HepG2 (cell line): ENCODE results near the gene GRM1. TPM values are rescaled to one million over a fixed set of nuclear protein-coding genes. Genes with fewer than 3 reads are reported as not detected.

Source experiments
- ATAC-seq: fragments of 200-7000 bp; cut with Tn5 transposase; 3 replicates; pipeline ENCODE4 v1.9.1; 2020; ENCODE audit warnings: mild to moderate bottlenecking, moderate library complexity
- BruUV-seq: library from RNA; stranded (reverse); fragments of 400-500 nt; replicated peaks from 2 replicates; lab custom pipeline; 2021; lab: Mats Ljungman, UMichigan
- CTCF ChIA-PET: fragments of 300-600 bp; formaldehyde crosslinking; extraction: SDS; loops from one replicate; lab custom pipeline; 2021; ENCODE audit warnings: low total read pairs, inconsistent platforms, low intra/inter-chr PET ratio; lab: Yijun Ruan, JAX
- POLR2A ChIA-PET: fragments of 350-600 bp; sonication (Branson Sonifier 250); formaldehyde crosslinking; loops from one replicate; lab custom pipeline; 2020; ENCODE audit warnings: antibody characterized with exemption, inconsistent platforms; lab: Yijun Ruan, JAX
- DNase-seq: peaks from one replicate; pipeline ENCODE4 v3.0.0-alpha.2; 2015; ENCODE audit warnings: low spot score
- FAIRE-seq: peaks from 3 replicates; lab custom pipeline; 2011; peaks lifted over from hg19 to GRCh38; lab: Jason Lieb, UNC
- H2AFZ ChIP-seq: one replicate; pipeline ENCODE4 v1.6.1; 2011; ENCODE audit warnings: low read length, inconsistent platforms
- H3K27ac ChIP-seq: fragments of 300-600 bp; 3 replicates; pipeline ENCODE4 v1.8.0; 2011; ENCODE audit warnings: mixed run types, mild to moderate bottlenecking, mixed read lengths, low read length, inconsistent platforms; ENCODE audit not compliant: insufficient read depth; ENCODE audit errors: extremely low read length
- H3K27me3 ChIP-seq, 2 experiments: fragments of 200-600 bp in 1 of 2; 2 replicates in 1 of 2; 3 replicates in 1 of 2; pipeline versions ENCODE4 v1.6.0 to v1.8.0; 2011; ENCODE audit warnings: low read length in 2 of 2, mild to moderate bottlenecking in 2 of 2, moderate library complexity in 2 of 2, inconsistent platforms in 1 of 2; ENCODE audit not compliant: insufficient read depth in 2 of 2, control insufficient read depth in 1 of 2
- H3K36me3 ChIP-seq, 2 experiments: fragments of 200-600 bp in 1 of 2; replicated peaks in 1 of 2; 2 replicates in 1 of 2; 3 replicates in 1 of 2; pipeline versions ENCODE4 v1.5.1 to v1.8.0; 2011; ENCODE audit warnings: low read length in 2 of 2, inconsistent platforms in 1 of 2; ENCODE audit not compliant: insufficient read depth in 2 of 2, control insufficient read depth in 1 of 2
- H3K4me1 ChIP-seq: 2 replicates; pipeline ENCODE4 v1.5.1; 2012; ENCODE audit warnings: low read length, inconsistent platforms; ENCODE audit not compliant: insufficient read depth
- H3K4me2 ChIP-seq: 2 replicates; pipeline ENCODE4 v1.6.0; 2011; ENCODE audit warnings: low read depth, low read length, inconsistent platforms
- H3K4me3 ChIP-seq, 3 experiments: fragments of 200-600 bp in 1 of 3; sonication (generic), shearing (Covaris generic) in 1 of 3; replicated peaks in 1 of 3; 2 replicates each; pipeline ENCODE4 v1.5.1; 2011 to 2016; ENCODE audit warnings: low read length in 3 of 3, inconsistent platforms in 2 of 3, low read depth in 2 of 3, mild to moderate bottlenecking in 2 of 3, control low read depth in 1 of 3, mixed read lengths in 1 of 3; ENCODE audit not compliant: insufficient read depth in 1 of 3
- H3K79me2 ChIP-seq: one replicate; pipeline ENCODE4 v1.6.1; 2011; ENCODE audit warnings: low read length, inconsistent platforms; ENCODE audit not compliant: insufficient read depth
- H3K9ac ChIP-seq: 2 replicates; pipeline ENCODE4 v1.6.0; 2011; ENCODE audit warnings: mild to moderate bottlenecking, low read depth, low read length, inconsistent platforms; ENCODE audit not compliant: insufficient read depth
- H3K9me3 ChIP-seq: 2 replicates; pipeline ENCODE4 v1.5.1; 2012; ENCODE audit warnings: mild to moderate bottlenecking, low read length
- H4K20me1 ChIP-seq: 2 replicates; pipeline ENCODE4 v1.6.0; 2011; ENCODE audit warnings: inconsistent platforms, mild to moderate bottlenecking, low read length, moderate library complexity; ENCODE audit not compliant: insufficient read depth
- ARID5B ChIP-seq: IDR thresholded peaks from 2 replicates; pipeline ENCODE4 v1.4.0; 2020; ENCODE audit warnings: mild to moderate bottlenecking, missing genetic modification reagents
- GABPB1 ChIP-seq: IDR thresholded peaks from 2 replicates; pipeline ENCODE4 v1.6.1; 2016; ENCODE audit warnings: mild to moderate bottlenecking, missing genetic modification reagents, moderate library complexity, missing compliant biosample characterization
- GMEB1 ChIP-seq: sonication (generic); formaldehyde crosslinking; IDR thresholded peaks from 2 replicates; pipeline ENCODE4 v1.5.1; 2020; ENCODE audit warnings: missing genetic modification reagents, mild to moderate bottlenecking, borderline replicate concordance
- KAT8 ChIP-seq: IDR thresholded peaks from 2 replicates; pipeline ENCODE4 v1.6.1; 2016; ENCODE audit warnings: missing genetic modification reagents, missing compliant biosample characterization
- MYNN ChIP-seq: sonication (generic); formaldehyde crosslinking; IDR thresholded peaks from 2 replicates; pipeline ENCODE4 v1.4.0; 2020; ENCODE audit warnings: mild to moderate bottlenecking, low read depth, missing genetic modification reagents
- STAG1 ChIP-seq: sonication (generic); formaldehyde crosslinking; IDR thresholded peaks from 2 replicates; pipeline ENCODE4 v1.4.0; 2020; ENCODE audit warnings: missing genetic modification reagents
- ZNF350 ChIP-seq: sonication (generic); formaldehyde crosslinking; IDR thresholded peaks from 2 replicates; pipeline ENCODE4 v1.4.0; 2020; ENCODE audit warnings: mild to moderate bottlenecking, low read depth, missing genetic modification reagents, borderline replicate concordance
- ZNF709 ChIP-seq: sonication (generic); formaldehyde crosslinking; IDR thresholded peaks from 2 replicates; pipeline ENCODE4 v1.5.0; 2020; ENCODE audit warnings: mild to moderate bottlenecking, missing genetic modification reagents
- WGBS: methylation state at CpG from one replicate; pipeline ENCODE4 v1.1.6; 2017; ENCODE audit warnings: low lambda C conversion rate; 5-methylcytosine and 5-hydroxymethylcytosine counted together
- in situ Hi-C: cut with HindIII; loops from 2 replicates; pipeline ENCODE4 v1.10.0; 2017; ENCODE audit warnings: low pct_unique_long_range_greater_than_20kb; ENCODE audit not compliant: extremely low pct_ligation_motif_present
- intact Hi-C: fragments of 100-400 bp; cut with micrococcal nuclease; formaldehyde crosslinking; loops from one replicate; pipeline ENCODE4 v1.10.0; 2022; ENCODE audit not compliant: unreplicated experiment
- polyA plus RNA-seq, 8 experiments: library from polyadenylated mRNA; depleted of rRNA in 3 of 8; stranded (reverse) in 7 of 8; unstranded in 1 of 8; fragments of >200 nt; fragmentation: Illumina TruSeq in 4 of 8; extraction: Trizol in 4 of 8; gene quantifications; 2 replicates each; pipeline versions ENCODE4 v1.2.1 to v1.2.3, GENCODE V29; 2011 to 2016; ENCODE audit warnings: low read depth in 4 of 8, missing spikeins in 1 of 8, mixed read lengths in 1 of 8; ENCODE audit not compliant: insufficient read depth in 1 of 8
- total RNA-seq, 5 experiments: library from RNA; depleted of rRNA; stranded (reverse); fragments of >200 nt; fragmentation: Illumina TruSeq; extraction: Trizol; gene quantifications; 2 replicates each; pipeline ENCODE4 v1.2.3, GENCODE V29; 2016; ENCODE audit warnings: low read depth in 1 of 5
- TF ChIP-seq, protein P1 (sequence below): sonication (generic); formaldehyde crosslinking; IDR thresholded peaks from 2 replicates; pipeline ENCODE4 v1.9.0; 2021; ENCODE audit warnings: missing genetic modification reagents, mild to moderate bottlenecking, borderline replicate concordance
- TF ChIP-seq, protein P2 (sequence below): sonication (generic); formaldehyde crosslinking; IDR thresholded peaks from 2 replicates; pipeline ENCODE4 v1.5.0; 2020; ENCODE audit warnings: missing genetic modification reagents, mild to moderate bottlenecking, borderline replicate concordance
- TF ChIP-seq, protein P3 (sequence below): sonication (generic); formaldehyde crosslinking; IDR thresholded peaks from 2 replicates; pipeline ENCODE4 v1.4.0; 2020; ENCODE audit warnings: mild to moderate bottlenecking, missing genetic modification reagents, borderline replicate concordance

Gene GRM1
- total and polyA plus RNA-seq, 2 of the 13 experiments (the other 11 are each of a cell fraction or from before 2014, with no cell fraction given), result 0.09 TPM; not detected in 1

DNA sequence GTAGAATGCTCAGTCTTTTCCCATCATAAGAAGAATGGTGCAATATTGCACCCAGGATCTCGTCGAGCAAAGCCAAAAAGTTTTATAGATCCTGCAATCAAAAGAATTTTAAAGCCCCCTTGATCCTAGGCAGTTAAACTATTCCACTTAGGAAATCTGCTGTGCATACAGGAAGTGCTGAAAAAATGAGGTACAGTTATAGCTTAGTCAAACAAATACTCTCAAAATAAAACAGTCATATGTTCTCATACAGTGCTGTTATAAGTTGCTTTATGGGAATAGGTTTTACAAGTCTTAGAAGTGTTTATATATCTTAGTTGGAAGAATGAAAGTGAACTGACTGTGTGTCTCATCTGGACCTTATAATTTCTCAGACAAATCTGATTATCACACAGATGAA lies 282.2 kb downstream of the GRM1 start:
- Histone ChIP-seq H3K27me3 (no peaks in the 10 kb centered on the region), H3K36me3 (no peaks in the 10 kb centered on the region), H3K4me3 (no peak overlapping the region), H3K4me2 (no peak overlapping the region), H2AFZ (no peak overlapping the region), H3K9me3 (no peaks in the 10 kb centered on the region), H4K20me1 (no peaks in the 10 kb centered on the region), H3K9ac (no peak overlapping the region), H3K79me2 (no peaks in the 10 kb centered on the region), H3K27ac (no peak overlapping the region), H3K4me1 (no peaks in the 10 kb centered on the region)
- BruUV-seq, result no TSS peak
- CTCF ChIA-PET, result no interaction called here
- DNase-seq (no peak), ATAC-seq (no peak), FAIRE-seq (no peak)
- intact Hi-C loops, result no loop called here
- POLR2A ChIA-PET, result no interaction called here
- in situ Hi-C loops, result no loop called here
- 11% methylated on average over 2 of the region's 2 CpGs for WGBS
- no peak for TF ChIP-seq ZNF350
- TF ChIP-seq STAG1 (CRISPR knock-in tag), result no peak
- no peak for TF ChIP-seq ZNF709 (CRISPR knock-in tag)
- TF ChIP-seq MYNN, result no peak
- TF ChIP-seq GMEB1, result no peak
- no peak for TF ChIP-seq ARID5B (CRISPR knock-in tag)
- TF ChIP-seq, protein P1, sequence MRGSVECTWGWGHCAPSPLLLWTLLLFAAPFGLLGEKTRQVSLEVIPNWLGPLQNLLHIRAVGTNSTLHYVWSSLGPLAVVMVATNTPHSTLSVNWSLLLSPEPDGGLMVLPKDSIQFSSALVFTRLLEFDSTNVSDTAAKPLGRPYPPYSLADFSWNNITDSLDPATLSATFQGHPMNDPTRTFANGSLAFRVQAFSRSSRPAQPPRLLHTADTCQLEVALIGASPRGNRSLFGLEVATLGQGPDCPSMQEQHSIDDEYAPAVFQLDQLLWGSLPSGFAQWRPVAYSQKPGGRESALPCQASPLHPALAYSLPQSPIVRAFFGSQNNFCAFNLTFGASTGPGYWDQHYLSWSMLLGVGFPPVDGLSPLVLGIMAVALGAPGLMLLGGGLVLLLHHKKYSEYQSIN (CRISPR knock-in tag), result no peak
- TF ChIP-seq KAT8 (CRISPR knock-in tag), result no peak
- TF ChIP-seq, protein P2, sequence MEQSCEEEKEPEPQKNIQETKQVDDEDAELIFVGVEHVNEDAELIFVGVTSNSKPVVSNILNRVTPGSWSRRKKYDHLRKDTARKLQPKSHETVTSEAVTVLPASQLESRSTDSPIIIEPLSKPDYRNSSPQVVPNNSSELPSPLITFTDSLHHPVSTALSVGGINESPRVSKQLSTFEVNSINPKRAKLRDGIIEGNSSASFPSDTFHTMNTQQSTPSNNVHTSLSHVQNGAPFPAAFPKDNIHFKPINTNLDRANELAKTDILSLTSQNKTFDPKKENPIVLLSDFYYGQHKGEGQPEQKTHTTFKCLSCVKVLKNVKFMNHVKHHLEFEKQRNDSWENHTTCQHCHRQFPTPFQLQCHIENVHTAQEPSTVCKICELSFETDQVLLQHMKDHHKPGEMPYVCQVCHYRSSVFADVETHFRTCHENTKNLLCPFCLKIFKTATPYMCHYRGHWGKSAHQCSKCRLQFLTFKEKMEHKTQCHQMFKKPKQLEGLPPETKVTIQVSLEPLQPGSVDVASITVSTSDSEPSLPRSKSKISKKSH (CRISPR knock-in tag), result no peak
- TF ChIP-seq GABPB1 (CRISPR knock-in tag), result no peak
- TF ChIP-seq, protein P3, sequence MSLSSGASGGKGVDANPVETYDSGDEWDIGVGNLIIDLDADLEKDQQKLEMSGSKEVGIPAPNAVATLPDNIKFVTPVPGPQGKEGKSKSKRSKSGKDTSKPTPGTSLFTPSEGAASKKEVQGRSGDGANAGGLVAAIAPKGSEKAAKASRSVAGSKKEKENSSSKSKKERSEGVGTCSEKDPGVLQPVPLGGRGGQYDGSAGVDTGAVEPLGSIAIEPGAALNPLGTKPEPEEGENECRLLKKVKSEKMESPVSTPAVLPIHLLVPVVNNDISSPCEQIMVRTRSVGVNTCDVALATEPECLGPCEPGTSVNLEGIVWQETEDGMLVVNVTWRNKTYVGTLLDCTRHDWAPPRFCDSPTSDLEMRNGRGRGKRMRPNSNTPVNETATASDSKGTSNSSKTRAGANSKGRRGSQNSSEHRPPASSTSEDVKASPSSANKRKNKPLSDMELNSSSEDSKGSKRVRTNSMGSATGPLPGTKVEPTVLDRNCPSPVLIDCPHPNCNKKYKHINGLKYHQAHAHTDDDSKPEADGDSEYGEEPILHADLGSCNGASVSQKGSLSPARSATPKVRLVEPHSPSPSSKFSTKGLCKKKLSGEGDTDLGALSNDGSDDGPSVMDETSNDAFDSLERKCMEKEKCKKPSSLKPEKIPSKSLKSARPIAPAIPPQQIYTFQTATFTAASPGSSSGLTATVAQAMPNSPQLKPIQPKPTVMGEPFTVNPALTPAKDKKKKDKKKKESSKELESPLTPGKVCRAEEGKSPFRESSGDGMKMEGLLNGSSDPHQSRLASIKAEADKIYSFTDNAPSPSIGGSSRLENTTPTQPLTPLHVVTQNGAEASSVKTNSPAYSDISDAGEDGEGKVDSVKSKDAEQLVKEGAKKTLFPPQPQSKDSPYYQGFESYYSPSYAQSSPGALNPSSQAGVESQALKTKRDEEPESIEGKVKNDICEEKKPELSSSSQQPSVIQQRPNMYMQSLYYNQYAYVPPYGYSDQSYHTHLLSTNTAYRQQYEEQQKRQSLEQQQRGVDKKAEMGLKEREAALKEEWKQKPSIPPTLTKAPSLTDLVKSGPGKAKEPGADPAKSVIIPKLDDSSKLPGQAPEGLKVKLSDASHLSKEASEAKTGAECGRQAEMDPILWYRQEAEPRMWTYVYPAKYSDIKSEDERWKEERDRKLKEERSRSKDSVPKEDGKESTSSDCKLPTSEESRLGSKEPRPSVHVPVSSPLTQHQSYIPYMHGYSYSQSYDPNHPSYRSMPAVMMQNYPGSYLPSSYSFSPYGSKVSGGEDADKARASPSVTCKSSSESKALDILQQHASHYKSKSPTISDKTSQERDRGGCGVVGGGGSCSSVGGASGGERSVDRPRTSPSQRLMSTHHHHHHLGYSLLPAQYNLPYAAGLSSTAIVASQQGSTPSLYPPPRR (CRISPR knock-in tag), result no peak
